Body of pancreas (tissue), 4 donors: Measurements from ENCODE around the gene SERPINB1.

Experiments used
- POLR2A ChIP-seq, 3 donors: fragments of 450-650 bp; IDR thresholded peaks; one replicate each; pipeline ENCODE4 v1.6.1; 2016; ENCODE audit warnings: antibody characterized with exemption in 3 of 3, mild to moderate bottlenecking in 2 of 3
- TF ChIP-seq, protein P1 (sequence below), 7 experiments: fragments of 450-650 bp in 4 of 7; fragments of 200-600 bp in 3 of 7; sonication (generic) in 3 of 7; IDR thresholded peaks; one replicate each; pipeline ENCODE4 v1.5.1; 2016 to 2019; ENCODE audit warnings: antibody characterized with exemption in 7 of 7

DNA sequence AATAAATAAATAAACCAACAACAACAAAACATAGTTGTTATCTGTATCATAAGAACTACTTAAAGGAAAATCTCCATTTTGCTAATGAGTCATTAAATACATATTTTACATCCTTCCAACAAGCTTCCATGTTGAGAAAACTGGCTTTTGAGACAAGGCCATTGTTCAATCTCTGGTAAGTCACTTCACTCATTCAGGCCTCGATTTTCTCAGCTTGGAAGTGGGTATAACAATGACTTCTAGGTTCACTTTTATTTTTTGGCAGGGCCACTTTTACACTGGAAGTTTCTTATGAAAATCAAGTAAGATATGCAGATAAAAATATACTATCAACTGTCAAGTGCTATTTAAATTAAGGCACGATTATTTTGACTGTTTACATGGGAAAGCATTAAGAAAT, 46.5 kb downstream of the SERPINB1 start:
- TF ChIP-seq, protein P1, sequence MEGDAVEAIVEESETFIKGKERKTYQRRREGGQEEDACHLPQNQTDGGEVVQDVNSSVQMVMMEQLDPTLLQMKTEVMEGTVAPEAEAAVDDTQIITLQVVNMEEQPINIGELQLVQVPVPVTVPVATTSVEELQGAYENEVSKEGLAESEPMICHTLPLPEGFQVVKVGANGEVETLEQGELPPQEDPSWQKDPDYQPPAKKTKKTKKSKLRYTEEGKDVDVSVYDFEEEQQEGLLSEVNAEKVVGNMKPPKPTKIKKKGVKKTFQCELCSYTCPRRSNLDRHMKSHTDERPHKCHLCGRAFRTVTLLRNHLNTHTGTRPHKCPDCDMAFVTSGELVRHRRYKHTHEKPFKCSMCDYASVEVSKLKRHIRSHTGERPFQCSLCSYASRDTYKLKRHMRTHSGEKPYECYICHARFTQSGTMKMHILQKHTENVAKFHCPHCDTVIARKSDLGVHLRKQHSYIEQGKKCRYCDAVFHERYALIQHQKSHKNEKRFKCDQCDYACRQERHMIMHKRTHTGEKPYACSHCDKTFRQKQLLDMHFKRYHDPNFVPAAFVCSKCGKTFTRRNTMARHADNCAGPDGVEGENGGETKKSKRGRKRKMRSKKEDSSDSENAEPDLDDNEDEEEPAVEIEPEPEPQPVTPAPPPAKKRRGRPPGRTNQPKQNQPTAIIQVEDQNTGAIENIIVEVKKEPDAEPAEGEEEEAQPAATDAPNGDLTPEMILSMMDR (IDR thresholded peaks at IDR 0.05), result no peak
- TF ChIP-seq POLR2A (IDR thresholded peaks at IDR 0.05), result no peak
